ENCODE data around the gene PLIN3.
"Not testable (repeated sequence)": the region's sequence is repeated elsewhere in the genome, so short reads cannot be mapped to it uniquely, and the experiment has no call there.

DNA sequence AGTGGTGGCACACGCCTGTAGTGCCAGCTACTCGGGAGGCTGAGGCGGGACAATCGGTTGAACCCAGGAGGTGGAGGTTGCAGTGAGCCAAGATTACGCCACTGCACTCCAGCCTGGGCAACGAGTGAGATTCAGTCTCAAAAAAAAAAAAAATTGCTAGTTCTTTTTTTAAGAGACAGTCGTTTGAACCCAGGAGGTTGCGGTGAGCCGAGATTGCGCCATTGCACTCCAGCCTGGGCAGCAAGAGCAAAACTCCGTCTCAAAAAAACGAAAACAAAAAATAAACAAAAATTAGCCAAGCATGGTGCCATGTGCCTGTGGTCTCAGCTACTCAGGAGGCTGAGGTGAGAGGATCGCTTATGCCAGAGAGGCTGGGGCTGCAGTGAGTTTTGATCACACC lies 33.4 kb upstream of the PLIN3 start:
- TF ChIP-seq, protein P1, sequence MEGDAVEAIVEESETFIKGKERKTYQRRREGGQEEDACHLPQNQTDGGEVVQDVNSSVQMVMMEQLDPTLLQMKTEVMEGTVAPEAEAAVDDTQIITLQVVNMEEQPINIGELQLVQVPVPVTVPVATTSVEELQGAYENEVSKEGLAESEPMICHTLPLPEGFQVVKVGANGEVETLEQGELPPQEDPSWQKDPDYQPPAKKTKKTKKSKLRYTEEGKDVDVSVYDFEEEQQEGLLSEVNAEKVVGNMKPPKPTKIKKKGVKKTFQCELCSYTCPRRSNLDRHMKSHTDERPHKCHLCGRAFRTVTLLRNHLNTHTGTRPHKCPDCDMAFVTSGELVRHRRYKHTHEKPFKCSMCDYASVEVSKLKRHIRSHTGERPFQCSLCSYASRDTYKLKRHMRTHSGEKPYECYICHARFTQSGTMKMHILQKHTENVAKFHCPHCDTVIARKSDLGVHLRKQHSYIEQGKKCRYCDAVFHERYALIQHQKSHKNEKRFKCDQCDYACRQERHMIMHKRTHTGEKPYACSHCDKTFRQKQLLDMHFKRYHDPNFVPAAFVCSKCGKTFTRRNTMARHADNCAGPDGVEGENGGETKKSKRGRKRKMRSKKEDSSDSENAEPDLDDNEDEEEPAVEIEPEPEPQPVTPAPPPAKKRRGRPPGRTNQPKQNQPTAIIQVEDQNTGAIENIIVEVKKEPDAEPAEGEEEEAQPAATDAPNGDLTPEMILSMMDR (conservative IDR thresholded peaks at IDR 0.05; ENCODE audit: low read length), result not testable (repeated sequence)
- TF ChIP-seq EZH2phosphoT487 (IDR thresholded peaks at IDR 0.05; ENCODE audit: borderline replicate concordance, low read depth, low read length), result not testable (repeated sequence)
